GM12878 (cell line): ENCODE results near the gene CCDC57. TPM values are rescaled to one million over a fixed set of nuclear protein-coding genes. Genes with fewer than 3 reads are reported as not detected.

Experiments
- ASH2L ChIP-seq: fragments of 300-600, 200-600 bp; sonication (generic); IDR thresholded peaks from 2 replicates; pipeline ENCODE4 v1.6.1; 2017; ENCODE audit warnings: low read depth, mild to moderate bottlenecking, borderline replicate concordance
- CBX3 ChIP-seq: fragments of 200-600 bp; sonication (generic); IDR thresholded peaks from 2 replicates; pipeline ENCODE4 v1.6.1; 2016; ENCODE audit warnings: low read depth, borderline replicate concordance
- CREB1 ChIP-seq: IDR thresholded peaks from 2 replicates; pipeline ENCODE4 v1.6.1; 2012; ENCODE audit warnings: low read depth, mild to moderate bottlenecking, inconsistent platforms
- CREM ChIP-seq: IDR thresholded peaks from 2 replicates; pipeline ENCODE4 v1.6.1; 2014; ENCODE audit warnings: antibody characterized with exemption, low read depth
- DPF2 ChIP-seq: fragments of 450-650 bp; IDR thresholded peaks from 2 replicates; pipeline ENCODE4 v1.6.1; 2017; ENCODE audit warnings: mild to moderate bottlenecking
- ETV6 ChIP-seq, 2 experiments: fragments of 450-650 bp in 1 of 2; IDR thresholded peaks in 1 of 2; conservative IDR thresholded peaks in 1 of 2; 2 replicates each; pipeline ENCODE4 v1.6.1; 2014; ENCODE audit warnings: antibody characterized with exemption in 1 of 2, borderline replicate concordance in 1 of 2, low read depth in 1 of 2, mild to moderate bottlenecking in 1 of 2, moderate library complexity in 1 of 2
- GATAD2B ChIP-seq: fragments of 450-650 bp; conservative IDR thresholded peaks from 2 replicates; pipeline ENCODE4 v1.6.1; 2017; ENCODE audit warnings: low read depth, mild to moderate bottlenecking, moderate library complexity
- IKZF1 ChIP-seq: fragments of 450-650 bp; conservative IDR thresholded peaks from 2 replicates; pipeline ENCODE4 v1.6.1; 2017; ENCODE audit warnings: antibody characterized with exemption, mild to moderate bottlenecking
- IKZF2 ChIP-seq, 2 experiments: fragments of 450-650 bp; IDR thresholded peaks; 2 replicates each; pipeline ENCODE4 v1.6.1; 2017; ENCODE audit warnings: mild to moderate bottlenecking in 2 of 2, moderate library complexity in 2 of 2
- IRF3 ChIP-seq: fragments of 450-650 bp; IDR thresholded peaks from 2 replicates; pipeline ENCODE4 v1.6.1; 2014; ENCODE audit warnings: mild to moderate bottlenecking
- JUND ChIP-seq: IDR thresholded peaks from 2 replicates; pipeline ENCODE4 v1.6.1; 2012; ENCODE audit warnings: low read depth, mild to moderate bottlenecking, low read length, improper control_type of control experiment, moderate library complexity
- MXI1 ChIP-seq: fragments of 150-350 bp; IDR thresholded peaks from 2 replicates; pipeline ENCODE4 v1.6.1; 2011; ENCODE audit warnings: low read depth, mild to moderate bottlenecking, inconsistent platforms, low read length, improper control_type of control experiment
- NFXL1 ChIP-seq: fragments of 450-650 bp; IDR thresholded peaks from 2 replicates; pipeline ENCODE4 v1.6.1; 2017; ENCODE audit warnings: antibody characterized with exemption, mild to moderate bottlenecking, borderline replicate concordance
- SIN3A ChIP-seq: IDR thresholded peaks from 2 replicates; pipeline ENCODE4 v1.6.1; 2012; ENCODE audit warnings: low read depth, low read length, improper control_type of control experiment
- ZBTB33 ChIP-seq: fragments of 450-650 bp; IDR thresholded peaks from 2 replicates; pipeline ENCODE4 v1.6.1; 2017; ENCODE audit warnings: mild to moderate bottlenecking
- ZNF217 ChIP-seq: fragments of 450-650 bp; IDR thresholded peaks from 2 replicates; pipeline ENCODE4 v1.6.1; 2017; ENCODE audit warnings: antibody characterized with exemption, mild to moderate bottlenecking
- ZNF274 ChIP-seq: IDR thresholded peaks from one replicate; pipeline ENCODE4 v1.8.0; 2011; ENCODE audit not compliant: insufficient read length, insufficient read depth
- polyA plus RNA-seq, 11 experiments: library from polyadenylated mRNA; depleted of rRNA in 4 of 11; unstranded in 6 of 11; stranded (reverse) in 5 of 11; fragments of >200 nt; fragmentation: Nextera tagmentation in 4 of 11; fragmentation: Illumina TruSeq in 1 of 11; extraction: Ambion mirVana in 4 of 11; extraction: Trizol in 1 of 11; gene quantifications; 1 replicate in 1 of 11; 2 replicates in 10 of 11; pipeline versions ENCODE4 v1.2.1 to v1.2.3, GENCODE V29; 2011 to 2016; ENCODE audit warnings: inconsistent platforms in 2 of 11, missing spikeins in 2 of 11, low read depth in 1 of 11
- total RNA-seq, 4 experiments: library from RNA; depleted of rRNA in 3 of 4; stranded (reverse); fragments of >200 nt in 3 of 4; fragmentation: Illumina TruSeq in 1 of 4; extraction: Trizol in 1 of 4; gene quantifications; 2 replicates each; pipeline versions ENCODE4 v1.2.1 to v1.2.3, GENCODE V29; 2013 to 2021
- TF ChIP-seq, protein P1 (sequence below): fragments of 450-650 bp; IDR thresholded peaks from 2 replicates; pipeline ENCODE4 v1.6.1; 2017; ENCODE audit warnings: low read depth, mild to moderate bottlenecking, moderate library complexity
- TF ChIP-seq, protein P2 (sequence below): fragments of 450-650 bp; IDR thresholded peaks from 2 replicates; pipeline ENCODE4 v1.6.1; 2018; ENCODE audit warnings: mild to moderate bottlenecking, low read depth, moderate library complexity; ENCODE audit not compliant: partially characterized antibody

The CCDC57 gene
- total and polyA plus RNA-seq, 10 of the 15 experiments (the other 5 are each of a cell fraction or from before 2014, with no cell fraction given): 5.4 to 123 (median 45.8) TPM

- TF ChIP-seq NFXL1 (0 out of 2 replicates have a peak, but pooled peaks have one; percentile 46), IRF3 (no peak), CREM (no peak), ZBTB33 (no peak), ZNF274 (no peak), ASH2L (no peak), SIN3A (no peak), GATAD2B (0 out of 2 replicates have a peak, but pooled peaks have one; percentile 82), DPF2 (0 out of 2 replicates have a peak, but pooled peaks have one; percentile 32), IKZF1 (peak; percentile 34; the same call in 1 of the 2 replicates), IKZF2 (IDR thresholded peaks at IDR 0.05) (no peak), CREB1 (no peak), ZNF217 (no peak), MXI1 (no peak; the same call in 1 of the 2 replicates), CBX3 (no peak), JUND (no peak), ETV6 (conservative IDR thresholded peaks at IDR 0.05 in 1 of 2, IDR thresholded peaks at IDR 0.05 in 1 of 2; ENCODE audit: borderline replicate concordance in 1 of 2, low read depth in 1 of 2) (no peak)
- TF ChIP-seq, protein P1, sequence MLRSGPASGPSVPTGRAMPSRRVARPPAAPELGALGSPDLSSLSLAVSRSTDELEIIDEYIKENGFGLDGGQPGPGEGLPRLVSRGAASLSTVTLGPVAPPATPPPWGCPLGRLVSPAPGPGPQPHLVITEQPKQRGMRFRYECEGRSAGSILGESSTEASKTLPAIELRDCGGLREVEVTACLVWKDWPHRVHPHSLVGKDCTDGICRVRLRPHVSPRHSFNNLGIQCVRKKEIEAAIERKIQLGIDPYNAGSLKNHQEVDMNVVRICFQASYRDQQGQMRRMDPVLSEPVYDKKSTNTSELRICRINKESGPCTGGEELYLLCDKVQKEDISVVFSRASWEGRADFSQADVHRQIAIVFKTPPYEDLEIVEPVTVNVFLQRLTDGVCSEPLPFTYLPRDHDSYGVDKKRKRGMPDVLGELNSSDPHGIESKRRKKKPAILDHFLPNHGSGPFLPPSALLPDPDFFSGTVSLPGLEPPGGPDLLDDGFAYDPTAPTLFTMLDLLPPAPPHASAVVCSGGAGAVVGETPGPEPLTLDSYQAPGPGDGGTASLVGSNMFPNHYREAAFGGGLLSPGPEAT: no peak
- TF ChIP-seq, protein P2, sequence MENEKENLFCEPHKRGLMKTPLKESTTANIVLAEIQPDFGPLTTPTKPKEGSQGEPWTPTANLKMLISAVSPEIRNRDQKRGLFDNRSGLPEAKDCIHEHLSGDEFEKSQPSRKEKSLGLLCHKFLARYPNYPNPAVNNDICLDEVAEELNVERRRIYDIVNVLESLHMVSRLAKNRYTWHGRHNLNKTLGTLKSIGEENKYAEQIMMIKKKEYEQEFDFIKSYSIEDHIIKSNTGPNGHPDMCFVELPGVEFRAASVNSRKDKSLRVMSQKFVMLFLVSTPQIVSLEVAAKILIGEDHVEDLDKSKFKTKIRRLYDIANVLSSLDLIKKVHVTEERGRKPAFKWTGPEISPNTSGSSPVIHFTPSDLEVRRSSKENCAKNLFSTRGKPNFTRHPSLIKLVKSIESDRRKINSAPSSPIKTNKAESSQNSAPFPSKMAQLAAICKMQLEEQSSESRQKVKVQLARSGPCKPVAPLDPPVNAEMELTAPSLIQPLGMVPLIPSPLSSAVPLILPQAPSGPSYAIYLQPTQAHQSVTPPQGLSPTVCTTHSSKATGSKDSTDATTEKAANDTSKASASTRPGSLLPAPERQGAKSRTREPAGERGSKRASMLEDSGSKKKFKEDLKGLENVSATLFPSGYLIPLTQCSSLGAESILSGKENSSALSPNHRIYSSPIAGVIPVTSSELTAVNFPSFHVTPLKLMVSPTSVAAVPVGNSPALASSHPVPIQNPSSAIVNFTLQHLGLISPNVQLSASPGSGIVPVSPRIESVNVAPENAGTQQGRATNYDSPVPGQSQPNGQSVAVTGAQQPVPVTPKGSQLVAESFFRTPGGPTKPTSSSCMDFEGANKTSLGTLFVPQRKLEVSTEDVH: no peak
Observed at GRCh38 chr17:82097184-82097918, 115.3 kb downstream of the CCDC57 start (continued).
